ENCODE measurements around the gene CFAP410.

CFAP410 gene

GRCh38 chr21:44359396-44359795 is 20.2 kb upstream of the CFAP410 start:
- Mint-ChIP-seq H3K27ac (no peak overlapping the region), H3K4me3 (no peak overlapping the region), H3K9me3 (peaks cover 5% of the 10 kb centered on the region), H3K36me3 (peaks cover 15% of the 10 kb centered on the region), H3K4me1 (peaks cover 30% of the 10 kb centered on the region), H3K27me3 (no peaks in the 10 kb centered on the region)
- no peak for ATAC-seq

GRCh38 chr21:44357064-44357837 is 18.1 kb upstream of the CFAP410 start:
- H3K27me3 Mint-ChIP-seq, result no peaks in the 10 kb centered on the region
- H3K36me3 Mint-ChIP-seq, result peaks cover 7% of the 10 kb centered on the region
- peaks cover 52% of the 10 kb centered on the region for H3K4me1 Mint-ChIP-seq
- ATAC-seq, result no peak
- H3K4me3 Mint-ChIP-seq, result no peak overlapping the region
- no peak overlapping the region for H3K27ac Mint-ChIP-seq
- no peaks in the 10 kb centered on the region for H3K9me3 Mint-ChIP-seq

GRCh38 chr21:44356636-44357035 is 17.4 kb upstream of the CFAP410 start:
- peaks cover 52% of the 10 kb centered on the region for H3K4me1 Mint-ChIP-seq
- ATAC-seq, result no peak
- no peaks in the 10 kb centered on the region for H3K27me3 Mint-ChIP-seq
- no peak overlapping the region for H3K4me3 Mint-ChIP-seq
- H3K9me3 Mint-ChIP-seq, result no peaks in the 10 kb centered on the region
- H3K27ac Mint-ChIP-seq, result no peak overlapping the region
- H3K36me3 Mint-ChIP-seq, result peaks cover 7% of the 10 kb centered on the region

GRCh38 chr21:44356160-44356559 is 17.0 kb upstream of the CFAP410 start:
- Mint-ChIP-seq H3K4me3 (no peak overlapping the region), H3K4me1 (peaks cover 52% of the 10 kb centered on the region), H3K27ac (no peak overlapping the region), H3K36me3 (peaks cover 7% of the 10 kb centered on the region), H3K27me3 (no peaks in the 10 kb centered on the region), H3K9me3 (no peaks in the 10 kb centered on the region)
- ATAC-seq, result no peak

- no peak for ATAC-seq
- H3K27me3 Mint-ChIP-seq, result no peaks in the 10 kb centered on the region
- peak overlapping the region; percentile 76 for H3K27ac Mint-ChIP-seq
- H3K36me3 Mint-ChIP-seq, result peaks cover 7% of the 10 kb centered on the region
- H3K4me3 Mint-ChIP-seq, result peak overlapping the region; percentile 22
- H3K9me3 Mint-ChIP-seq, result no peaks in the 10 kb centered on the region
- peaks cover 49% of the 10 kb centered on the region for H3K4me1 Mint-ChIP-seq
Observed at GRCh38 chr21:44354775-44355771, 15.9 kb upstream of the CFAP410 start.

- H3K4me3 Mint-ChIP-seq, result peak overlapping the region; percentile 64
- H3K27ac Mint-ChIP-seq, result peak overlapping the region; percentile 76
- no peak for ATAC-seq
- peaks cover 7% of the 10 kb centered on the region for H3K36me3 Mint-ChIP-seq
- H3K27me3 Mint-ChIP-seq, result peaks cover 10% of the 10 kb centered on the region
- H3K9me3 Mint-ChIP-seq, result no peaks in the 10 kb centered on the region
- peaks cover 45% of the 10 kb centered on the region for H3K4me1 Mint-ChIP-seq
Observed at GRCh38 chr21:44354001-44354405, 14.8 kb upstream of the CFAP410 start.

GRCh38 chr21:44353191-44353970 is 14.2 kb upstream of the CFAP410 start, which contains the start of gene TRPM2:
TSS of gene TRPM2 (plus strand) at chr21:44353621. CDS start at chr21:44353701, 80 bp downstream.
- peak within 1 kb of the TSS; percentile 64 for H3K4me3 Mint-ChIP-seq
- peaks cover 16% of the 10 kb centered on the region for H3K27me3 Mint-ChIP-seq
- peaks cover 4% of the 10 kb centered on the region for H3K36me3 Mint-ChIP-seq
- no peaks in the 10 kb centered on the region for H3K9me3 Mint-ChIP-seq
- ATAC-seq, result peak; percentile 48
- peaks cover 45% of the 10 kb centered on the region for H3K4me1 Mint-ChIP-seq
- peak within 1 kb of the TSS; percentile 76 for H3K27ac Mint-ChIP-seq

GRCh38 chr21:44352253-44352860 is 13.2 kb upstream of the CFAP410 start:
- no peak for ATAC-seq
- peaks cover 45% of the 10 kb centered on the region for H3K4me1 Mint-ChIP-seq
- H3K4me3 Mint-ChIP-seq, result peak overlapping the region; percentile 64
- no peaks in the 10 kb centered on the region for H3K9me3 Mint-ChIP-seq
- H3K27me3 Mint-ChIP-seq, result peaks cover 19% of the 10 kb centered on the region
- H3K36me3 Mint-ChIP-seq, result no peaks in the 10 kb centered on the region
- H3K27ac Mint-ChIP-seq, result peak overlapping the region; percentile 76

GRCh38 chr21:44351535-44352252 is 12.5 kb upstream of the CFAP410 start:
- no peak overlapping the region for H3K4me3 Mint-ChIP-seq
- ATAC-seq, result no peak
- peaks cover 20% of the 10 kb centered on the region for H3K27me3 Mint-ChIP-seq
- no peaks in the 10 kb centered on the region for H3K36me3 Mint-ChIP-seq
- H3K27ac Mint-ChIP-seq, result no peak overlapping the region
- H3K9me3 Mint-ChIP-seq, result no peaks in the 10 kb centered on the region
- peaks cover 44% of the 10 kb centered on the region for H3K4me1 Mint-ChIP-seq

GRCh38 chr21:44350773-44351481 is 11.7 kb upstream of the CFAP410 start:
- H3K36me3 Mint-ChIP-seq, result no peaks in the 10 kb centered on the region
- H3K27ac Mint-ChIP-seq, result no peak overlapping the region
- H3K4me3 Mint-ChIP-seq, result no peak overlapping the region
- H3K4me1 Mint-ChIP-seq, result peaks cover 36% of the 10 kb centered on the region
- H3K9me3 Mint-ChIP-seq, result no peaks in the 10 kb centered on the region
- H3K27me3 Mint-ChIP-seq, result peaks cover 28% of the 10 kb centered on the region
- no peak for ATAC-seq

- H3K27me3 Mint-ChIP-seq, result peaks cover 35% of the 10 kb centered on the region
- H3K4me3 Mint-ChIP-seq, result no peak overlapping the region
- peak; percentile 64 for ATAC-seq
- no peak overlapping the region for H3K27ac Mint-ChIP-seq
- no peaks in the 10 kb centered on the region for H3K9me3 Mint-ChIP-seq
- H3K4me1 Mint-ChIP-seq, result peaks cover 29% of the 10 kb centered on the region
- H3K36me3 Mint-ChIP-seq, result no peaks in the 10 kb centered on the region
Observed at GRCh38 chr21:44349847-44350772, 10.9 kb upstream of the CFAP410 start.

- Mint-ChIP-seq H3K9me3 (no peaks in the 10 kb centered on the region), H3K4me3 (no peak overlapping the region), H3K27ac (no peak overlapping the region), H3K27me3 (peaks cover 42% of the 10 kb centered on the region), H3K36me3 (no peaks in the 10 kb centered on the region), H3K4me1 (peaks cover 22% of the 10 kb centered on the region)
- no peak for ATAC-seq
Observed at GRCh38 chr21:44349416-44349846, 10.2 kb upstream of the CFAP410 start.

- peaks cover 42% of the 10 kb centered on the region for H3K27me3 Mint-ChIP-seq
- H3K9me3 Mint-ChIP-seq, result no peaks in the 10 kb centered on the region
- H3K4me3 Mint-ChIP-seq, result no peak overlapping the region
- H3K4me1 Mint-ChIP-seq, result peaks cover 16% of the 10 kb centered on the region
- H3K27ac Mint-ChIP-seq, result no peak overlapping the region
- no peaks in the 10 kb centered on the region for H3K36me3 Mint-ChIP-seq
- ATAC-seq, result no peak
Observed at GRCh38 chr21:44348861-44349260, 9.7 kb upstream of the CFAP410 start.

All from stimulated activated memory B cell treated with anti-CD40 and anti-IgM and Interleukin-4, amounts not matched to agents 10 μg/mL and 1 μg/mL and 100 μg/mL, for 72 hours (primary cell).